Prostate gland (tissue), 2 donors: ENCODE results near the gene KCNN4. TPM values are rescaled to one million over a fixed set of nuclear protein-coding genes. Genes with fewer than 3 reads are reported as not detected.
"Not testable (repeated sequence)": the region's sequence is repeated elsewhere in the genome, so short reads cannot be mapped to it uniquely, and the experiment has no call there.

Experiments
- DNase-seq: peaks from one replicate; pipeline ENCODE4 v3.0.0-alpha.2; 2019; ENCODE audit warnings: low spot score
- H3K27ac ChIP-seq, 2 donors: fragments of 200-600 bp; sonication (generic); 2 replicates each; pipeline ENCODE4 v1.5.1; 2017 to 2019
- H3K27me3 ChIP-seq: fragments of 200-600 bp; sonication (generic); replicated peaks from 2 replicates; pipeline ENCODE4 v1.5.1; 2019; ENCODE audit not compliant: insufficient read depth
- H3K36me3 ChIP-seq, 2 donors: fragments of 200-600 bp; sonication (generic); 1 replicate in 1 of 2; 2 replicates in 1 of 2; pipeline versions ENCODE4 v1.5.1 to v1.8.1; 2017 to 2019
- H3K4me1 ChIP-seq: fragments of 200-600 bp; sonication (generic); replicated peaks from 2 replicates; pipeline ENCODE4 v1.5.1; 2019
- H3K4me3 ChIP-seq, 2 donors: fragments of 200-600 bp; sonication (generic); 2 replicates each; pipeline ENCODE4 v1.5.1; 2017 to 2019
- H3K9me3 ChIP-seq: fragments of 200-600 bp; sonication (generic); 2 replicates; pipeline ENCODE4 v1.5.1; 2017
- POLR2A ChIP-seq: fragments of 450-650 bp; IDR thresholded peaks from one replicate; pipeline ENCODE4 v1.6.1; 2016; ENCODE audit warnings: antibody characterized with exemption, mild to moderate bottlenecking
- POLR2AphosphoS5 ChIP-seq: sonication (generic); formaldehyde crosslinking; IDR thresholded peaks from one replicate; pipeline ENCODE4 v1.6.1; 2017; ENCODE audit warnings: antibody characterized with exemption
- WGBS: methylation state at CpG from one replicate; pipeline ENCODE4 v1.1.5; 2018; 5-methylcytosine and 5-hydroxymethylcytosine counted together
- intact Hi-C: fragments of 100-400 bp; cut with DNase I; formaldehyde crosslinking; loops from one replicate; pipeline ENCODE4 v1.14.2; 2022
- total RNA-seq, 2 donors: library from RNA; depleted of rRNA; stranded (reverse); fragments of >200 nt; gene quantifications; one replicate each; pipeline ENCODE4 v1.1.0, GENCODE V29; 2016
- TF ChIP-seq, protein P1 (sequence below), 4 experiments: fragments of 200-600 bp in 2 of 4; fragments of 450-650 bp in 2 of 4; sonication (generic) in 2 of 4; IDR thresholded peaks; 1 replicate in 3 of 4; 2 replicates in 1 of 4; pipeline ENCODE4 v1.5.1; 2016 to 2019; ENCODE audit warnings: antibody characterized with exemption in 4 of 4, mild to moderate bottlenecking in 2 of 4, moderate library complexity in 2 of 4

KCNN4 gene
- total RNA-seq, result 10 to 100 TPM; 65.1 to 86.1 TPM

- intact Hi-C loops, result no loop called here
- Histone ChIP-seq H3K9me3 (no peaks in the 10 kb centered on the region), H3K27ac (peak within 1 kb of the TSS; percentile 75 to 82), H3K27me3 (no peaks in the 10 kb centered on the region), H3K4me1 (peaks cover 3% of the 10 kb centered on the region), H3K4me3 (peak within 1 kb of the TSS; percentile 34), H3K36me3 (no peaks in the 10 kb centered on the region)
- no peak for DNase-seq
- TF ChIP-seq POLR2AphosphoS5 (no peak), POLR2A (peak; percentile 70)
- TF ChIP-seq, protein P1, sequence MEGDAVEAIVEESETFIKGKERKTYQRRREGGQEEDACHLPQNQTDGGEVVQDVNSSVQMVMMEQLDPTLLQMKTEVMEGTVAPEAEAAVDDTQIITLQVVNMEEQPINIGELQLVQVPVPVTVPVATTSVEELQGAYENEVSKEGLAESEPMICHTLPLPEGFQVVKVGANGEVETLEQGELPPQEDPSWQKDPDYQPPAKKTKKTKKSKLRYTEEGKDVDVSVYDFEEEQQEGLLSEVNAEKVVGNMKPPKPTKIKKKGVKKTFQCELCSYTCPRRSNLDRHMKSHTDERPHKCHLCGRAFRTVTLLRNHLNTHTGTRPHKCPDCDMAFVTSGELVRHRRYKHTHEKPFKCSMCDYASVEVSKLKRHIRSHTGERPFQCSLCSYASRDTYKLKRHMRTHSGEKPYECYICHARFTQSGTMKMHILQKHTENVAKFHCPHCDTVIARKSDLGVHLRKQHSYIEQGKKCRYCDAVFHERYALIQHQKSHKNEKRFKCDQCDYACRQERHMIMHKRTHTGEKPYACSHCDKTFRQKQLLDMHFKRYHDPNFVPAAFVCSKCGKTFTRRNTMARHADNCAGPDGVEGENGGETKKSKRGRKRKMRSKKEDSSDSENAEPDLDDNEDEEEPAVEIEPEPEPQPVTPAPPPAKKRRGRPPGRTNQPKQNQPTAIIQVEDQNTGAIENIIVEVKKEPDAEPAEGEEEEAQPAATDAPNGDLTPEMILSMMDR (IDR thresholded peaks at IDR 0.05), result no peak
- WGBS, result 18% methylated on average over 19 of the region's 19 CpGs
These were observed at the start of gene KCNN4 for GRCh38 chr19:43780706-43781525. Gene KCNN4, minus strand, starts transcription at chr19:43780973. Its CDS starts 112 bp downstream, at chr19:43780861.

- H3K4me3 ChIP-seq, result peak within 1 kb of the TSS; percentile 54 to 56
- no peaks in the 10 kb centered on the region for H3K36me3 ChIP-seq
- WGBS, result 9% methylated on average over 46 of the region's 46 CpGs
- peak; percentile 91 for DNase-seq
- intact Hi-C loops, result no loop called here
- H3K4me1 ChIP-seq, result no peaks in the 10 kb centered on the region
- H3K27ac ChIP-seq, result peak within 1 kb of the TSS; percentile 59 to 73
- TF ChIP-seq POLR2A (peak; percentile 29), POLR2AphosphoS5 (peak; percentile 92)
- TF ChIP-seq, protein P1 (IDR thresholded peaks at IDR 0.05), result no peak
- H3K27me3 ChIP-seq, result no peaks in the 10 kb centered on the region
- no peaks in the 10 kb centered on the region for H3K9me3 ChIP-seq
These were observed 46.3 kb upstream of the KCNN4 start, which contains the start of gene ZNF283 for GRCh38 chr19:43826787-43827754. Gene ZNF283, plus strand, starts transcription at chr19:43827321. Its CDS starts 6,184 bp downstream, at chr19:43833505.

GRCh38 chr19:43824572-43824971 lies 43.8 kb upstream of the KCNN4 start:
- H3K36me3 ChIP-seq, H3K4me1 ChIP-seq, H3K9me3 ChIP-seq, intact Hi-C loops, H3K27me3 ChIP-seq, H3K27ac ChIP-seq, H3K4me3 ChIP-seq, DNase-seq: not testable (repeated sequence)
- 44% methylated on average over 4 of the region's 4 CpGs for WGBS

- H3K4me1 ChIP-seq, H3K27ac ChIP-seq, H3K4me3 ChIP-seq, H3K27me3 ChIP-seq, H3K36me3 ChIP-seq, H3K9me3 ChIP-seq, DNase-seq, intact Hi-C loops: not testable (repeated sequence)
- WGBS, result 89% methylated on average over 3 of the region's 3 CpGs
These were observed 43.1 kb upstream of the KCNN4 start for GRCh38 chr19:43823856-43824255.

GRCh38 chr19:43820884-43821215 lies 40.1 kb upstream of the KCNN4 start:
- Histone ChIP-seq H3K9me3 (no peaks in the 10 kb centered on the region), H3K27me3 (no peaks in the 10 kb centered on the region), H3K4me1 (no peaks in the 10 kb centered on the region), H3K27ac (no peak overlapping the region), H3K4me3 (peak overlapping the region; percentile 18 to 32), H3K36me3 (no peaks in the 10 kb centered on the region)
- DNase-seq, result no peak
- WGBS, result 31% methylated on average over 5 of the region's 5 CpGs
- TF ChIP-seq, protein P1 (IDR thresholded peaks at IDR 0.05), result no peak
- TF ChIP-seq POLR2A, result no peak
- intact Hi-C loops, result no loop called here
